ENCODE measurements around the gene PCSK5.

GRCh38 chr9:76378367-76379073 is 488.0 kb downstream of the PCSK5 start:
- TF ChIP-seq CTCF (IDR thresholded peaks at IDR 0.05) (no peak), POLR2A (IDR thresholded peaks at IDR 0.05) (no peak)
